Panc1 (cell line): ENCODE results near the gene ATRN. TPM values are rescaled to one million over a fixed set of nuclear protein-coding genes. Genes with fewer than 3 reads are reported as not detected.

ENCODE experiments used
- ATAC-seq: fragments of 200-7000 bp; cut with Tn5 transposase; 2 replicates; pipeline ENCODE4 v1.9.1; 2020; ENCODE audit warnings: mild to moderate bottlenecking, moderate library complexity
- BruUV-seq: library from RNA; stranded (reverse); fragments of 400-500 nt; replicated peaks from 2 replicates; lab custom pipeline; 2021; lab: Mats Ljungman, UMichigan
- CTCF ChIA-PET: fragments of 300-600 bp; sonication (Branson Sonifier 250); formaldehyde crosslinking; loops from one replicate; lab custom pipeline; 2022; ENCODE audit warnings: antibody characterized with exemption; lab: Charles Lee
- POLR2A ChIA-PET: fragments of 300-600 bp; sonication (Branson Sonifier 250); formaldehyde crosslinking; loops from one replicate; lab custom pipeline; 2022; ENCODE audit warnings: antibody characterized with exemption; lab: Charles Lee
- DNase-seq: peaks from one replicate; pipeline ENCODE4 v3.0.0-alpha.2; 2010; ENCODE audit warnings: low read depth, low spot score
- H3K27ac ChIP-seq: 2 replicates; pipeline ENCODE4 v1.5.1; 2011; ENCODE audit warnings: mild to moderate bottlenecking, low read length, inconsistent platforms
- H3K27me3 ChIP-seq: fragments of 200-500 bp; sonication (Bioruptor generic); 2 replicates; pipeline ENCODE4 v1.6.0; 2014; ENCODE audit warnings: low read length, inconsistent platforms; ENCODE audit not compliant: control insufficient read depth, insufficient read depth
- H3K36me3 ChIP-seq: fragments of 200-500 bp; sonication (Bioruptor generic); 2 replicates; pipeline ENCODE4 v1.5.1; 2014; ENCODE audit warnings: inconsistent platforms, mild to moderate bottlenecking, low read length, moderate library complexity; ENCODE audit not compliant: control insufficient read depth, insufficient read depth
- H3K4me1 ChIP-seq: 2 replicates; pipeline ENCODE4 v1.5.1; 2011; ENCODE audit warnings: inconsistent platforms, mild to moderate bottlenecking, low read length, moderate library complexity; ENCODE audit not compliant: control insufficient read depth, insufficient read depth
- H3K4me3 ChIP-seq, 2 experiments: 2 replicates each; pipeline ENCODE4 v1.5.1; 2011 to 2012; ENCODE audit warnings: low read depth in 2 of 2, low read length in 2 of 2, mild to moderate bottlenecking in 2 of 2, inconsistent platforms in 1 of 2, moderate library complexity in 1 of 2
- H3K9me3 ChIP-seq: fragments of 200-500 bp; sonication (Bioruptor generic); 2 replicates; pipeline ENCODE4 v1.5.1; 2014; ENCODE audit warnings: low read depth, mild to moderate bottlenecking, inconsistent platforms, low read length, moderate library complexity; ENCODE audit not compliant: control insufficient read depth, insufficient read depth
- POLR2AphosphoS5 ChIP-seq: IDR thresholded peaks from 2 replicates; pipeline ENCODE4 v1.6.1; 2012; ENCODE audit warnings: mild to moderate bottlenecking, low read depth, low read length, moderate library complexity
- SIN3A ChIP-seq: IDR thresholded peaks from 2 replicates; pipeline ENCODE4 v1.6.1; 2012; ENCODE audit warnings: low read depth, mild to moderate bottlenecking, low read length, moderate library complexity, borderline replicate concordance; ENCODE audit not compliant: insufficient read depth
- TCF7L2 ChIP-seq: IDR thresholded peaks from 2 replicates; pipeline ENCODE4 v1.6.1; 2011; ENCODE audit warnings: mild to moderate bottlenecking, low read depth, low read length, inconsistent platforms
- in situ Hi-C: cut with HindIII; loops from 2 replicates; pipeline ENCODE4 v1.10.0; 2016; ENCODE audit warnings: low sequenced_read_pairs, low pct_unique_long_range_greater_than_20kb
- intact Hi-C: fragments of 100-400 bp; cut with micrococcal nuclease; formaldehyde crosslinking; loops from one replicate; pipeline ENCODE4 v1.10.0; 2022; ENCODE audit not compliant: unreplicated experiment
- total RNA-seq: library from RNA; stranded (reverse); gene quantifications from one replicate; pipeline ENCODE4 v1.2.1, GENCODE V29; 2021; ENCODE audit not compliant: unreplicated experiment
- TF ChIP-seq, protein P1 (sequence below), 2 experiments: IDR thresholded peaks; 2 replicates each; pipeline ENCODE4 v1.6.1; 2011 to 2012; ENCODE audit warnings: low read depth in 2 of 2, control low read depth in 1 of 2, low read length in 1 of 2, mild to moderate bottlenecking in 1 of 2, moderate library complexity in 1 of 2; ENCODE audit not compliant: insufficient read depth in 1 of 2
- TF ChIP-seq, protein P2 (sequence below): fragments of 450-650 bp; IDR thresholded peaks from 2 replicates; pipeline ENCODE4 v1.5.1; 2017; ENCODE audit warnings: mild to moderate bottlenecking

The ATRN gene
- total RNA-seq, 1 experiment from 2014 or later, result 33.8 TPM

DNA sequence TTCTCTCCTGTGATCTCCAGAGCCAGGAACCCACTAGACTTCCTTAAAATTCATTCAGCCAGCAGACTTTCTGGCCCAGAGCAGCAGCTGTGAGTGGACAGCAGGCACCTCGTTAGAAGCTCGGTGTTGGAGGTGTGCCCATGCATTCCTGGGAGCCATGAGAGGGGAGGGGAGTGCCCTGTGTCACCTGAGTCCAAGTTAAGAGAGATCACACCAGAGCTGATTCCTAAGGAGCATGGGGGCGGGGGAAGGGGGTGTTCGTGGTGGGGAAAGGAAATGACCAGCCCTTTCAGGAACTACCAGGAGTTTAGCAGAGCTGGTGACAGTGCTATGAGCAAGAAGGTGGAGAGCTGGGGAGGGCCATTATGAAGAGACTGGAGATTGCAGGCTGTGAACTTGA is 145.4 kb downstream of the ATRN start:
- in situ Hi-C loops (no loop called here), intact Hi-C loops (no loop called here)
- CTCF ChIA-PET, result no interaction called here
- TF ChIP-seq SIN3A (no peak), POLR2AphosphoS5 (no peak)
- TF ChIP-seq, protein P1, sequence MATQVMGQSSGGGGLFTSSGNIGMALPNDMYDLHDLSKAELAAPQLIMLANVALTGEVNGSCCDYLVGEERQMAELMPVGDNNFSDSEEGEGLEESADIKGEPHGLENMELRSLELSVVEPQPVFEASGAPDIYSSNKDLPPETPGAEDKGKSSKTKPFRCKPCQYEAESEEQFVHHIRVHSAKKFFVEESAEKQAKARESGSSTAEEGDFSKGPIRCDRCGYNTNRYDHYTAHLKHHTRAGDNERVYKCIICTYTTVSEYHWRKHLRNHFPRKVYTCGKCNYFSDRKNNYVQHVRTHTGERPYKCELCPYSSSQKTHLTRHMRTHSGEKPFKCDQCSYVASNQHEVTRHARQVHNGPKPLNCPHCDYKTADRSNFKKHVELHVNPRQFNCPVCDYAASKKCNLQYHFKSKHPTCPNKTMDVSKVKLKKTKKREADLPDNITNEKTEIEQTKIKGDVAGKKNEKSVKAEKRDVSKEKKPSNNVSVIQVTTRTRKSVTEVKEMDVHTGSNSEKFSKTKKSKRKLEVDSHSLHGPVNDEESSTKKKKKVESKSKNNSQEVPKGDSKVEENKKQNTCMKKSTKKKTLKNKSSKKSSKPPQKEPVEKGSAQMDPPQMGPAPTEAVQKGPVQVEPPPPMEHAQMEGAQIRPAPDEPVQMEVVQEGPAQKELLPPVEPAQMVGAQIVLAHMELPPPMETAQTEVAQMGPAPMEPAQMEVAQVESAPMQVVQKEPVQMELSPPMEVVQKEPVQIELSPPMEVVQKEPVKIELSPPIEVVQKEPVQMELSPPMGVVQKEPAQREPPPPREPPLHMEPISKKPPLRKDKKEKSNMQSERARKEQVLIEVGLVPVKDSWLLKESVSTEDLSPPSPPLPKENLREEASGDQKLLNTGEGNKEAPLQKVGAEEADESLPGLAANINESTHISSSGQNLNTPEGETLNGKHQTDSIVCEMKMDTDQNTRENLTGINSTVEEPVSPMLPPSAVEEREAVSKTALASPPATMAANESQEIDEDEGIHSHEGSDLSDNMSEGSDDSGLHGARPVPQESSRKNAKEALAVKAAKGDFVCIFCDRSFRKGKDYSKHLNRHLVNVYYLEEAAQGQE (IDR thresholded peaks at IDR 0.05; ENCODE audit: insufficient read depth in 1 of 2, low read depth in 2 of 2, low read length in 1 of 2), result no peak
- H3K27me3 ChIP-seq, result no peaks in the 10 kb centered on the region
- H3K9me3 ChIP-seq, result no peaks in the 10 kb centered on the region
- H3K4me3 ChIP-seq, result no peak overlapping the region
- DNase-seq (no peak), ATAC-seq (no peak)
- no peaks in the 10 kb centered on the region for H3K4me1 ChIP-seq
- no peaks in the 10 kb centered on the region for H3K36me3 ChIP-seq
- BruUV-seq, result no TSS peak
- no peak overlapping the region for H3K27ac ChIP-seq
- POLR2A ChIA-PET, result no interaction called here

DNA sequence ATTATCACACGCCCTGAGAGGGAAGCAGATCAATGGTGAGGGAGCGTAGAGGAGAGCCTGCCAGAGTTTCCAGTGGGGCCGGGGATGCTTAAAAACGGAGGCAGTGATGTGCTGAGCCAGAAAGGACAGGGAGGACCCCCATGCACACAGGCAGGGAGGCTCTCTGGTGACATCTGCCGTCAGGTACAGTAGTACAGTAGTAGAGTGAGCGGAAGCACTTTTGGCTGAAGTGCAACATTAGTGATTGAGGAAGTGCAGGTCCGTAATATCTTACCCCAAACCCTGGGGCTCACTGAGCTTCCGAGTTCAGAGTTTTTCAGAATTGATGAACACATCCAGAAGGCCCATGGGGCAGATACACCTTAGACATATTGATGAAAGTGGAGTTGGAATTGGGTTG is 150.3 kb downstream of the ATRN start:
- ChIA-PET CTCF (no interaction called here), POLR2A (interaction anchor here (0.6 kb wide), 1 partner anchor 201 kb away, joined by 3 read pairs; no protein-coding TSS in a partner anchor)
- no TSS peak for BruUV-seq
- no peak for DNase-seq
- TF ChIP-seq POLR2AphosphoS5 (no peak), SIN3A (no peak), TCF7L2 (no peak)
- TF ChIP-seq, protein P2, sequence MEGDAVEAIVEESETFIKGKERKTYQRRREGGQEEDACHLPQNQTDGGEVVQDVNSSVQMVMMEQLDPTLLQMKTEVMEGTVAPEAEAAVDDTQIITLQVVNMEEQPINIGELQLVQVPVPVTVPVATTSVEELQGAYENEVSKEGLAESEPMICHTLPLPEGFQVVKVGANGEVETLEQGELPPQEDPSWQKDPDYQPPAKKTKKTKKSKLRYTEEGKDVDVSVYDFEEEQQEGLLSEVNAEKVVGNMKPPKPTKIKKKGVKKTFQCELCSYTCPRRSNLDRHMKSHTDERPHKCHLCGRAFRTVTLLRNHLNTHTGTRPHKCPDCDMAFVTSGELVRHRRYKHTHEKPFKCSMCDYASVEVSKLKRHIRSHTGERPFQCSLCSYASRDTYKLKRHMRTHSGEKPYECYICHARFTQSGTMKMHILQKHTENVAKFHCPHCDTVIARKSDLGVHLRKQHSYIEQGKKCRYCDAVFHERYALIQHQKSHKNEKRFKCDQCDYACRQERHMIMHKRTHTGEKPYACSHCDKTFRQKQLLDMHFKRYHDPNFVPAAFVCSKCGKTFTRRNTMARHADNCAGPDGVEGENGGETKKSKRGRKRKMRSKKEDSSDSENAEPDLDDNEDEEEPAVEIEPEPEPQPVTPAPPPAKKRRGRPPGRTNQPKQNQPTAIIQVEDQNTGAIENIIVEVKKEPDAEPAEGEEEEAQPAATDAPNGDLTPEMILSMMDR, result no peak
- TF ChIP-seq, protein P1 (IDR thresholded peaks at IDR 0.05; ENCODE audit: insufficient read depth in 1 of 2, low read depth in 2 of 2, low read length in 1 of 2), result no peak
- Histone ChIP-seq H3K4me3 (no peak overlapping the region), H3K27ac (no peak overlapping the region), H3K9me3 (no peaks in the 10 kb centered on the region), H3K4me1 (no peaks in the 10 kb centered on the region), H3K27me3 (no peaks in the 10 kb centered on the region), H3K36me3 (no peaks in the 10 kb centered on the region)
- intact Hi-C loops, result no loop called here
- no peak for ATAC-seq
- in situ Hi-C loops, result no loop called here
